ENCODE results near the gene PGC. TPM values are rescaled to one million over a fixed set of nuclear protein-coding genes. Genes with fewer than 3 reads are reported as not detected.

The PGC gene
- total RNA-seq, 1 experiment from 2014 or later: 0.63 TPM

- TF ChIP-seq ETV6 (CRISPR knock-in tag; IDR thresholded peaks at IDR 0.05): no peak
Measured at GRCh38 chr6:41728073-41728936, 18.9 kb downstream of the PGC start (continued).

GRCh38 chr6:41727705-41728072 lies 19.5 kb downstream of the PGC start:
- no peak overlapping the region for H3K27ac Mint-ChIP-seq
- peaks cover 8% of the 10 kb centered on the region for H3K27me3 Mint-ChIP-seq (ENCODE audit: low read depth)
- no peak overlapping the region for H3K4me3 Mint-ChIP-seq
- TF ChIP-seq TEAD1 (CRISPR knock-in tag; IDR thresholded peaks at IDR 0.05) (no peak), ZNF671 (CRISPR knock-in tag; IDR thresholded peaks at IDR 0.05) (no peak), JAZF1 (CRISPR knock-in tag; IDR thresholded peaks at IDR 0.05) (no peak), JUN (CRISPR knock-in tag; IDR thresholded peaks at IDR 0.05) (no peak), KAT7 (CRISPR knock-in tag; IDR thresholded peaks at IDR 0.05; ENCODE audit: borderline replicate concordance) (no peak), IRF1 (CRISPR knock-in tag; IDR thresholded peaks at IDR 0.05) (no peak), MAX (CRISPR knock-in tag; IDR thresholded peaks at IDR 0.05) (no peak), ZSCAN18 (CRISPR knock-in tag; IDR thresholded peaks at IDR 0.05) (no peak), GABPB1 (CRISPR knock-in tag; IDR thresholded peaks at IDR 0.05) (no peak)
- H3K4me1 Mint-ChIP-seq: peaks cover 51% of the 10 kb centered on the region
- DNase-seq (ENCODE audit: low spot score) (no peak), ATAC-seq (no peak)
- ChIA-PET POLR2A (no interaction called here), CTCF (interaction anchor here (0.8 to 2.1 kb wide), 4 partner anchors 8 to 58 kb away, joined by 3 to 5 read pairs (median 4); no protein-coding TSS in a partner anchor)
- H3K36me3 Mint-ChIP-seq: no peaks in the 10 kb centered on the region
- H3K9me3 Mint-ChIP-seq: no peaks in the 10 kb centered on the region

- Mint-ChIP-seq H3K27ac (no peak overlapping the region), H3K4me3 (no peak overlapping the region), H3K27me3 (ENCODE audit: low read depth) (peaks cover 4% of the 10 kb centered on the region), H3K9me3 (no peaks in the 10 kb centered on the region), H3K4me1 (peaks cover 46% of the 10 kb centered on the region), H3K36me3 (no peaks in the 10 kb centered on the region)
- ChIA-PET CTCF (no interaction called here), POLR2A (no interaction called here)
- ATAC-seq: no peak
- no peak for DNase-seq (ENCODE audit: low spot score)
- no peak for TF ChIP-seq ZNF263 (CRISPR knock-in tag; IDR thresholded peaks at IDR 0.05; ENCODE audit: low read depth)
- no peak for TF ChIP-seq JUN (CRISPR knock-in tag; IDR thresholded peaks at IDR 0.05)
- TF ChIP-seq KAT7 (CRISPR knock-in tag; IDR thresholded peaks at IDR 0.05; ENCODE audit: borderline replicate concordance): no peak
- TF ChIP-seq FOXK1 (CRISPR knock-in tag; IDR thresholded peaks at IDR 0.05): no peak
- no peak for TF ChIP-seq SOX15 (CRISPR knock-in tag; IDR thresholded peaks at IDR 0.05)
- TF ChIP-seq ERG (CRISPR knock-in tag; IDR thresholded peaks at IDR 0.05): no peak
Measured at GRCh38 chr6:41726876-41727275, 20.3 kb downstream of the PGC start.

GRCh38 chr6:41724586-41725501 lies 22.4 kb downstream of the PGC start:
- CTCF ChIA-PET: interaction anchor here (1.3 to 1.9 kb wide), 2 partner anchors 9 to 63 kb away, joined by 3 to 10 read pairs; partner anchors contain the start of gene TOMM6
- no peaks in the 10 kb centered on the region for H3K36me3 Mint-ChIP-seq
- TF ChIP-seq ATF1 (CRISPR knock-in tag; IDR thresholded peaks at IDR 0.05) (no peak), KAT7 (CRISPR knock-in tag; IDR thresholded peaks at IDR 0.05; ENCODE audit: borderline replicate concordance) (no peak), GRHL2 (CRISPR knock-in tag; IDR thresholded peaks at IDR 0.05; ENCODE audit: insufficient replicate concordance, severe bottlenecking) (no peak), ZNF263 (CRISPR knock-in tag; IDR thresholded peaks at IDR 0.05; ENCODE audit: low read depth) (no peak), ATF6 (CRISPR knock-in tag; IDR thresholded peaks at IDR 0.05) (no peak), TEAD4 (CRISPR knock-in tag; IDR thresholded peaks at IDR 0.05) (no peak), SMAD4 (CRISPR knock-in tag; IDR thresholded peaks at IDR 0.05) (no peak), CTCF (IDR thresholded peaks at IDR 0.05) (no peak)

More at GRCh38 chr6:41724586-41725501, 22.4 kb downstream of the PGC start:
- H3K4me1 Mint-ChIP-seq: peaks cover 35% of the 10 kb centered on the region
- no peak for DNase-seq (ENCODE audit: low spot score)
- H3K27ac Mint-ChIP-seq: no peak overlapping the region
- no peaks in the 10 kb centered on the region for H3K9me3 Mint-ChIP-seq
- H3K27me3 Mint-ChIP-seq (ENCODE audit: low read depth): no peaks in the 10 kb centered on the region; the same call in 1 of the 2 replicates
- no peak for ATAC-seq
- POLR2A ChIA-PET: no interaction called here
- no peak overlapping the region for H3K4me3 Mint-ChIP-seq
